ENCODE data around the gene SH2D3A.
"Not testable (repeated sequence)": the region's sequence is repeated elsewhere in the genome, so short reads cannot be mapped to it uniquely, and the experiment has no call there.

SH2D3A gene

DNA sequence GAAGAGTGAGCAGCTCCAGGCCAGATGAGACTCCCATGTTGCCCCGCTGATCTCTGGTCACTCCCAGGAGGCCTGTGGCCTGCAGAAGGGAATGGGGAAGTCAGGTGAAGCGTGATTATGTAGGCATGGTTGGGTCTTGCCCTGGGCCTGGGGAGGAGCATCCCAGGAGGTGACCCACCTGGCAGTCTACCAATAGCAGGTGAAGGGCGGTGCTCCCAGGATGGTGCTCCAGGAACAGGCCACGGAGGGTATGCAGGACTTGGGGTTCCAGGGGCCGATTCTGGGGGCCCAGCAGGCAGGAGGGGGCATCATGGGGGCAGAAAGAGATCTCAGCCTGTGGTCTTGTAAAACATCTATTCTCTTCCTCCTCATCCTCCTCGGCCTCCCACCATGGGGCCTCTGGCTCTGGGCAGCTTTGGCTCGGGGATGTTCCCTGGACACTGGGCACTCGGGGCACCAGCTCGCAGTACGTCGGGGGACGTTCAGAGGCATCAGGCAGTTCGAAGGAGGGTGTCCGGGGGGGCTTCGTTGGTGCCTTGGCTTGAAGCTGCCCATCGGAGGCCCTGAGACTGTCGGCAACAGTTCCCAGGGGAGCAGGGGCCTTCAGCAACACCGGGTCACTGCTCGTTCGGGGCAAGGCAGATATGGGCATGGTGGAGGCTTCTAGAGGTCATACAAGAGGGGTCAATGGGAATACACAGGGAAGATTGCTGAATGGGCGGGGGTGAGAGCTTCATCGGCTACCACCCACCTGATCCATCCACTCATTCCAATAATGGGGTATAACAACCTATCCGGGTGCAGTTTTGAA, 12.4 kb downstream of the SH2D3A start:
- no peak for DNase-seq

DNA sequence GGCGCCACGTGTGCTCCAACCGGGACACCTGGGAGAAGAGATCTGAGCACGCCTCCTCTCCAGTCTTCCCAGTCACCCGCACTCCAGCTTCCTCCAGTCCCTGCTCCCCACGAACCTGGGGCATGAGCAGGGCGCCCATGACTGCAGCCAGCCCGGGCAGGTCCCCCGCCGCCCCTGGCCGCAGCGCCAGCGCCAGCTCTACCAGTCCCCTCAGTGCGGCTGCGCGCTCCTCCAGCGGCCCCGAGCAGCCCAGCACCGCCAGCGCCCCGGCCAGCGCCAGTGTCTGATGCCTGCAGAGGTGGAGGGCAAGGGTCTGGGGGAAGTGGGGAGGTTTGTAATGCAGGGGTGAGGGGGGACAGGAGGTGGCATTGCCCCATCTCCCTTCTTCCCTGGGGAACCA, 13.1 kb downstream of the SH2D3A start:
- no peak for DNase-seq

DNA sequence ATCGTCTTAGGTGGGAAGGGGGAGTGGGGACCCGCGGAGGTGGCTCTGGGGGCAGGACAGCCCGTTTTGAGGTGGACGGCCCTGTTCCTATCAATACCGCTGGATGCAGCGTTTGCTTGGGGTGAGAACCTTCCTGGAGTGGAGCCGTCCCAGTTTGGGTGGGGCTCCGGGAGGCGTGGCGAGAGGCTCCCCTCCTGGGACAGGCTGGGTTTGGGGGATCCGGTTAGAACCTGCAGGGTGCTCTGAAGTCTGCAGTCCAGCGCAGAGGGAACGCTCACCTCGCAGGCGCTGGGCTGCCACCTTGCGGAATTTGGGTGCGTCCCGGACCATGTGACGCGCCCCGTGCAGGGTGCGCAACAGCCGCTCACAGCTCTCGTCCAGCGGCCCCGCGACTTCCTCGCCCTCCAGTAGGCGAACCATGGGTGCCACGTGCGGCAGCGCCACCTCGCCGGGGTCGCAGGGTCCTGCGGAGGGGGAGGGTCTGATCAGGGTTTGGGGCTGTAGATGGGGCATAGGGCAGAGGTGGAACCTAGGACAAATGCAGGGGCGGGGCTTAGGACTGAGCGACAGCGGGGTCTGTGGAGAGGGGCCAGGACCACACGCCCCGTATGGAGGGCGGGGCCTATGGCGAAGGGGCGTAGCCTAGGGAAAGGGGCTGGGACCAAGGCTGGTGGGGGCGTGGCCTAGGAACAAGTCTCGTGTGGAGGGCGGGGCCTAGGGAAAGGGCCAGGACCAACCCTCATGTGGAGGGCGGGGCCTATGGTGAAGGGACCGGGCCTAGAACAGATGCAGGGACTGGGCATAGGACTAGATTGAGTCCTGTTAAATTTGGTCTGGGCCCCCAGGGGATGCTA, 13.8 kb downstream of the SH2D3A start:
- DNase-seq, result peak; percentile 89 to 93

DNA sequence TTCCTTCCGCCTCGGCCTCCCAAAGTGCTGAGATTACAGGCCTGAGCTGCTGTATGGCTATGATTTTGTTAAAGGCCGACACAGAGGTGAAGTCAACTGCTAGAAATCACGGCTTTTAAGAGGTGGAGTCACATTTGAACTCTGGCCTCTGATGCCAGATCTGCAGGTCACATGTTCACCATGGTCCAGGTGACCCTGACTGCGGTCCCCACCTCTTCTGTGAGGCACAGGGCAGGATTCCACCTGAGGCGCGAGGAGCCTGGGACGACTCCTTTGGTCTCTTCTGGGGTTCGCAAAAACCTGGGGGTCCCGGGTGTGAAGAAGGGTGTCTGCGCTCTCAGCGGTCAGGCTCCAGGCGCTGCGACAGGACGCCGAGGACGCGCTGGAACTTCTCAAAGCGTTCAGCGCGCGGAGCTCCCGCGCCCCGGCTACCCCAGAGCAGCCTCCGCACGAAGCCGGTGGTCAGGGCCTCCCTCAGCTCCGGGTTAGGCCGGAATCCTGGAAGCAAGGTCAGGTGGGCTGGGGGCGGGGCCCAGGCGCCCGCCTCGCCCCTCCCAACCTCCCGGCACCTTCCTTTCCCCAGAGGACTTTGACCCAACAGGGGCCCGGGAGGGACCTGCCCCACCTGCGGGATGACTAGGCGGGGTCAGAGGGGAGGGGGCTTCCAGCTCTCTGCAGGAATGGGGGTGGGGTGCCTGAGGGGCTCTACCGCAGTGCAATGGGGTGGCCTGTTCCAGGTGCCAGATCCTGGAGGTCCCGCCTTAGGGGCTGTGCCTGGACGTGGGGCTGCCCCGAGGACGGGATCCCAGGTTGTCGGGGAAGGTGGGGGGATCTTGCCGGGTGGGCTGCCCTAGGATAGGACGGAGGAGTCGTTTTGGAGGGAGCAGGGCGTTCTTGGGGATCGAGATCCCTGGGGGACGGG, 14.7 kb downstream of the SH2D3A start:
- DNase-seq, result no peak

DNA sequence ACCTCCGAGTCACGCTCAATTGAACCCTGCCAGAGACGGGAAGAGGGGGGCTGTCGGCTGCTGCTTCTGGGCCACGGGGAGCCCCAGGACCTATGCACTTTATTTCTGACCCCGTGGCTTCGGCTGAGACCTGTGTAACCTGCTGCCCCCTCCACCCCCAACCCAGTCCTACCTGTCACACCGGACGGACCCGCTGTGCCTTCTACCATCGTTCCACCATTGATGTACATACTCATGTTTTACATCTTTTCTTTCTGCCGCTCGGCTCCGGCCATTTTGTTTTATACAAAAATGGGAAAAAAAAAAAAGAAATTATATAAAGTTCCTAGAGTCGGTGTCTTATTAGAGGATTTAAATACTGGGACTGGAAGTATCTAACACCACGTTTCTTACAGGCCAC, 16.0 kb downstream of the SH2D3A start:
- DNase-seq, result no peak

DNA sequence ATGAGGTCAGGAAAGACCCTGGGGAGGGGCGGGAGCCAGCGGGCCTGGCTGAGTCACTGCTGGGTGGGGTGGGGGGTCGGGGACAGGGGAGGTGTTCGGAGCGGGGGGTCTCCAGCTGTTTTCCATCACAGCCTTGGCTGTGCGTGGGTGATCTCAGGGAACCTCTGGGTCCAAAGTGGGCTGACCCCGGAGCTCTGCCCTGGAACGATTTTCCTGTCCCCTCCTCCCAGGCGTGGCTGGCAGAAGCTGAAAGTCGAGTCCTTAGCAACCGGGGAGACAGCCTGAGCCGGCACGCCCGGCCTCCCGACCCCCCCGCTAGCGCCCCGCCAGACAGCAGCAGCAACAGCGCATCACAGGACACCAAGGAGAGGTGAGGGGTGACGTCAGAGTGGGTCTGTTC, 17.2 kb downstream of the SH2D3A start:
- no peak for DNase-seq

DNA sequence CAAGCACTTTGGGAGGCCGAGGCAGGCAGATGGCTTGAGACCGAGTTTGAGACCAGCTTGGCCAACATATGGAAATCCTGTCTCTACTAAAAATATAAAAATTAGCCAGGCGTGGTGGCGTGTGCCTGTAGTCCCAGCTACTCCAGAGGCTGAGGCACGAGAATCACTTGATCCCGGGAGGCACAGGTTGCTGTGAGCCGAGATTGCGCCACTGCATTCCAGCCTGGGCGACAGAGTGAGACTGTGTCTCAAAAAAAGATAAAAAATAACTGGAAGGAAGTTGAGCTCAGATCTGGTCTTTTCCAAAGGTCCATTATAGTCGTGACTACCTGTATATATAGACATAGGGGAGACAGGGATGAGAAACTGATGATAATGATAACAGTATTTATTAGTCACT, 18.7 kb downstream of the SH2D3A start:
- not testable (repeated sequence) for DNase-seq

DNA sequence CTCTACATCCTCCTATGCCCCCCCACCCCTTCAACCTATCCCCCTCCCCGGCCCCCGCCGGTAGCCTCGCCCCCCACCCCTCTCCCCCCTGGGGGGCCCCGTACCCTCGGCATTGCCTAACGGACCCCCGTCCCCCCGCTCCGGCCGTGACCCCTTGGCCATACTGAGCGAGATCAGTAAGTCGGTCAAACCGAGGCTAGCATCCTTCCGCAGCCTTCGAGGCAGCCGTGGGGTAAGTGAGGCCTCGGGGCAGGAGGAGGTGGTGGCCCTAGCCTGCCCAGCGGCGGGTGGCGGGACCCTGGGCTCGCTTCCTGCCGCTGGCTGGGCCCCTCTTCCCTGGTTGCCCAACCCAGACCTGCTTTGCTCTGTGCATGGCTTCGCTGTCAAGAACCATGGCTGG, 21.3 kb downstream of the SH2D3A start:
- no peak for DNase-seq

DNA sequence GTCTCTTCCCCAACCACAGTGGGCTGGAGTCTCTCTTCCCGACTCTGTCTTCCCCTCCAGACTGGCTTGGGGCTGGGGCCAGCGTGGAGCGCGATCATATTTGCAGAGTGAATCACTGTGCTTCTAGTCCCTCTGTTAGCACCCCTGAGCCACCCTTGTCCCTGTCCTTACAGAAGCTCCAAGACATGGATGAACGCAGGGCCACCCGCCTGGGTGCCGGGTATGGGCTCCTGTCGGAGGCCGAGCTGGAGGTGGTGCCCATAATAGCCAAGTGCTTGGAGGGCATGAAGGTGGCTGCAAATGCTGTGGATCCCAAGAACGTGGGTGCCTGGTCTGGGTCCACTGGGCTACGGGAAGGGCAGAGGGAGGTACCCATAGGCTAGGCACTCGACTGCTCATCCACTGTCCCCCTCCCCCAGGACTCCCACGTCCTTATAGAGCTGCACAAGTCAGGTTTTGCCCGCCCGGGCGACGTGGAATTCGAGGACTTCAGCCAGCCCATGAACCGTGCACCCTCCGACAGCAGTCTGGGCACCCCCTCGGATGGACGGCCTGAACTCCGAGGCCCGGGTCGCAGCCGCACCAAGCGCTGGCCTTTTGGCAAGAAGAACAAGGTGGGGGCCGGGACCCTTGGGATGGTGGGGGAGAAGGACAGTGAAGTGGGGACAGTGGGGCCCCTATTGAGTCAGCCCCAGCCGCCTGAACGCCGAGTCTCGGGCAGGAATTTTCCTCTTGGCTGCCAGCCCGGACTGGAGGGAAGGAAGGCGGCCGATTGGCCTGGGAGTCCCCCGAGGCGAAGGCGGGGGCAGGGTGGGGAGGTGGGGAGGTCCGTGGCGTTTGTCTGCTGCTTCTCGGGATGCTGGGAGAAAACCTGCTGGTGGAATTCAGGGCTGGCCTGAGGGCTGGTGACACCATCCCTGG, 22.6 kb downstream of the SH2D3A start:
- no peak for DNase-seq

DNA sequence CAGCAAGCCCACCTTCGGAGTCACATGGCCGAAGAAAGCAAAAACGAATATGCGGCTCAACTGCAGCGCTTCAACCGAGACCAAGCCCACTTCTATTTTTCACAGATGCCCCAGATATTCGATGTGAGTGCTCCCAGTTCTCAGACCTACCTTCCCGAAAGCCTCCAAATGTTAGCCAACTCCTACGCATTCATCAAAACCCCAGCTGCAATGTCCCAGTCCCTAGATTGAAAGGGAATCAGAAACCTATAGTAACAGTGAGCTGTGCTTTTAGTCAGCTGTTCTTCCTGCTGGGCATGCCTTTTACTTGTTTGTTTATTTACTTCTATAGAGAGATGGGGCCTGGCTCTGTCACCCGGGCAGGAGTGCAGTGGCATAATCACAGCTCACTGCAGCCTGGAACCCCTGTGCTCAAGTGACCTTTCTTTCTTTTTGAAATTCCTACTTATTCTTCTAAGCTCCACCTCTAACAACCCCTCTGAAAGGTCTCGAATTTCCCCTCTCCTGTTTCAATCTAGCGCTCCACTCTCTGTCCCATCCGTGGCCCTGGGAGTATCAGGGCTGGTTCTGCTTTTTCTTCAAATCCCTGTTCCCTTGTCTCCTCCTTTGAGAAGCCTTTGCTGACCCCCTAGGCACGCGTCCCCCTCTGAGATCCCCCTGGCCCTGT, 23.4 kb downstream of the SH2D3A start:
- no peak for DNase-seq

DNA sequence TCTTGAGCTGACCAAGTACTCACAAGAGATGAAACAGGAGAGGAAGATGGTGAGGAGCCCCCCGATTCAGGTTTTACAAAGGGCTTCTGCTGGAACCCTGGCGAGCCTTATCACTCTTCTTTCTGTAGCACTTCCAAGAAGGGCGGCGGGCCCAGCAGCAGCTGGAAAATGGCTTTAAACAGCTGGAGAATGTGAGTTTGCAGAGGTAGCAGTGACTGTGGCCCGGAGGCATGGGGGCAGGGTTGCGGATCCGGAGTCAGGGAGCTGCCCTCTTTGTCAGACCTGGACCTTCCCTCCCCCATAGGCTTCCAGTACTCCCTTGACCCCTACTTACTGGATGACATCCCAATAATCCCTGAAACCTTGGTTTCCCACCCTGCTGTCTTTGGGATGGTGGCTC, 24.2 kb downstream of the SH2D3A start:
- DNase-seq, result no peak

DNA sequence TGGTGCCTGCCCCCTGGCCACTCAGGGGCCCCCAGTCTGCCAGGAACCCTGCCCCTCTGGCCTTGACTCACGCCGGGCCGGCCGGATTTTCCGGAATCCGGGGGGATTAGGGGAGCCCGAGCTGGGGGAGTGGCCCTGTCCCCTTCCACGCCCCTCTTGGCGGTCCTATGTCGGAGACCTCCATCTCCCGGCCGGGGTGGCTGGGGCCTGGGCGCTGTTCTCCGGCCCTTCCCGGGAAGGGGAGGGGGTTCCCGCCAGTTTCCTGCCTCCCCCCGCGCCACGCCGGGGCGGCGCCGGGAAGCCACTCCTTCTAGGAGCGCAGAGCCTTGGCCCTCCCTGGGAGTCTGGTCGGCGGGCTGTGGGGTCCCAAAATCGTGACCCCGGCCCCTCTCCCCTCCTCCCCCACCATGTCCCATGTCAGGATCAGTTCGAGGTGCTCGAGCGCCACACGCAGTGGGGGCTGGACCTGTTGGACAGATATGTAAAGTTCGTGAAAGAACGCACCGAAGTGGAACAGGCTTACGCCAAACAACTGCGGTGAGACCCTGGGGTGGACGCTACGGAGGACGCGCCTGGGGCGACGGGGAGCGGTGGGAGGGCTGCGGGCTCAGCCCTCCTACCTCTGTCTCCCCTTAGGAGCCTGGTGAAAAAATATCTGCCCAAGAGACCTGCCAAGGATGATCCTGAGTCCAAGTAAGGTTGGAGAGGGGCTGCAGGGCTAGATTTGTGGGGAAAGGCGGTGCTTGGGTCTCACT, 26.5 kb downstream of the SH2D3A start:
- DNase-seq, result no peak

DNA sequence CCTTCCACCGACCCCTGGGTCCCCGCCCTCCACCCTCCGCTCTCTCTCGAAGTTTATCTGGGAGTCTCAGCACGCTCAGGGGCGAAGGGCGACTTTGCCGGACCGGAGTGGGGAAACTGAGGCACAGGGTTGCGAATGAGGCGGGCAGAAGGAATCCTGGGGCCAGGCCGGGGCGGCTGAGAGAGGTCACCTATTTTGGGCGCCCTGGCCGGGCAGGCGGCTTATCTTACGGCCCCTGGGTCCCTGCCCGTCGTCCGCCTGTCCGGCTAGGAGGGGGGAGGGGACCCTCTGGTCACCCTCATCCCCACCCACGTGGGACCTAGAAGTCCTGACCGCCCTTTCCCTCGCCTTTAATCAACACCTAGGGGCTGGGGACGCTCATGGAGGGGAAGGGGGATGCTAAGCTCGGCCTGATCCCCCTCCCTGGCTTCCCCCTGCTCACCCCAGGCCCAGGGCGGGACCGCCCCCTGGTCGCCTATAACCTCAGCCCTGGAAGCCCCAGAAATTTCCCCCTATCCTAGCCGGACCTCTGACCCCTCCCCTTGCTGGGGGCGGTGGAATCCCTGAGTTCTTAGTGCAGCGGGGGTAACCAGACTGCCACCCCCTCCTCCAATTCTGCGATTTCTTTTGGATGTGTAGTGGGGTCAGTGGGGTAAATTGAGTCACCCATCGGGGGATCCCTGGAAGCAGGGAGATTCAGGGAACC, 27.2 kb downstream of the SH2D3A start:
- DNase-seq, result no peak

DNA sequence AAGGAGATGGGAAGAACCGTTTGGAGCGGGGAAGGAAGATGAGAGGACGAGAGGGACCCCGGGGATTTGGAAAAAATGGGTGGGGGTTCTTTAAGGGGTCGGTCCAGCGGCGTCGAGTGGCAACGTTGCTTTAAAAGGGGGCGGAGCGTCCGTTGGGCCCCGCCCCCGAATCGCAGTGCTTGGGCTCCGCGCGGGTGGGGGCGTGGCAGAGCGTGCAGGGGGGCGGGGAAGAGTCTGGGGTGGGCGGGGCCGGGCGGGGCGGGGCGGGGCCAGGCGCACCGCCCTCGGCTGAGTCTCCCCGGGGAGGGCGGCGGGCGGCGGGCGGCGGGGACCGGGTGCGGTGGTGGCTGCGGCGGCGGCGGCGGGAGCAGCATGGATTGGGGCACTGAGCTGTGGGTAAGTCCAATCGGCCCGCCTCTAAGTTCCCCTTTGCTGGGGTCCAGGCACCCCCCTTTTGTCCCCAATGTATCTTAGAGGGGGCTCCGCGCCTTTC, 27.8 kb downstream of the SH2D3A start, which contains the start of gene TRIP10:
TSS of gene TRIP10 (plus strand) at position 291 of the 493 bp plus-strand sequence. CDS start at position 373, 82 bp downstream.
- peak; percentile 60 to 64 for DNase-seq

DNA sequence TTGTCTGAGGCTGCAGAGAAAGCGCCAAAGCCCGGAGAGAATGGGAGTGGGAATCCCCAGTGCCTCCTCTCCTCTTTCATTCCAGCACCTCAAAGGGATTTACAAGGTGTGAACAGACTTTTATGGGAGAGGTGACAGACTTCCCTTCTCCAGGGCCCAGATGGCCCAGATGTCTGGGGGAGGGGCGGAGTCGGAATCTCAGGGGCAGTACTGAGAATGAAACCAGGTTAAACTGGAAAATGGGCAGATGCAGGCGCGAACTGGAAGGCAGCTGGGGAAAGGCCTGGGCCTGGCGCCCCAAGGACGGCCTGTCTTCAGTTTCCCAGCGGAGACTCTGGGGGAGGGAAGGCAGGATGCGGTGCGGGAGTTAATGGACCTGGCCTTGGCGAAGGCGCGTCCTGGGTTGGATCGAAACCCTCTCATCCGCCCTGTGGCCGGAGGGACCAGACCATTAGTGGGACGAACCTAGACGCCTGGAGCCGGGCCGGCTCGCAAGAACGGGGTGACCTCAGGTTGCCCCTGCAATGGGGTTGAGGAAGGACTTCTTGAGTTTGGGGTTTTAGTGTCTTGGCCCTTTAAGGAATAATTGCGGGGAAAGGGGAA, 28.3 kb downstream of the SH2D3A start:
- DNase-seq, result no peak

DNA sequence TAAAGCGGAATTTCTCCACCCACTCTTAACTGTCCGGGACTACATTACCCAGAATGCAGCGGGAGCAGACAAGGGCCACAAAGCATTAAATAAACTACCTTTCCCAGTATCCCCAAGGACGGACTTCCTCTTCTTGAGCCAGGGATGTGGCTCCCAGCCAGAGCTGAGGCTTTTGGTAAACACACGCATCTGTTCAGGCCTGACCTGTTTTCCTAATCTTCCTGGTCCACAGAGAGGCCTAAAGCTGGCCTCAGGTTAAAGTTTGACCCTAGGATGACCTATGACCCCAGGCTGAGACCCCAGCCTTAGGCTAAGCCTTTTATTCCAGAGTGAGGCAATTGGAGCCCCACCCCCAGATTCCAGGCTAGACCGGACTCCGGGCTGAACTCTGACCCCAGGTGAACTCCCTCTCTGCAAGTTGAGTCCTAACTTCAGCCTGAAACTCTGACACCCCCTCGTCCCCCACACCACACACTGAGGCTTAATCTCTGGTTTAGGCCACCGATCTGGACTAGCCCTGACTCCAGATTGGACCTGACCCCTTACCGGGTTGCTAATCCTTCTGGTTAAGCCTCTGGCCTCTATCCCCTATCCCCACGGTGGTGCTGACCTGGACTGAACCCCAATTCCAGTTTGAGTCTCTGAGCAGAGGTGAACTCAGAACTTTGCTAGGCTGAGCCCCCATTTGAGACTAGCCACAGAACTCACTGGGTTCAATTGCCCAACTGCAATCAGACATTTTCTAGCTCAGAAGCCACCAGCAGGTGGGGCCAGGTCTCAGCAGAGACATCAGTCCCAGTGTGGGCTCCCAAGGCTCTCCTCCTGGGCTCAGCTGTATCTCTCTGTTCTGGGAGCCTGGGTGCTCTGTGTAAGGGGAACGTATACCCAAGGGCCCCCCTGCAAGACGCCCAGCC, 29.1 kb downstream of the SH2D3A start:
- DNase-seq, result peak; percentile 92 to 96

DNA sequence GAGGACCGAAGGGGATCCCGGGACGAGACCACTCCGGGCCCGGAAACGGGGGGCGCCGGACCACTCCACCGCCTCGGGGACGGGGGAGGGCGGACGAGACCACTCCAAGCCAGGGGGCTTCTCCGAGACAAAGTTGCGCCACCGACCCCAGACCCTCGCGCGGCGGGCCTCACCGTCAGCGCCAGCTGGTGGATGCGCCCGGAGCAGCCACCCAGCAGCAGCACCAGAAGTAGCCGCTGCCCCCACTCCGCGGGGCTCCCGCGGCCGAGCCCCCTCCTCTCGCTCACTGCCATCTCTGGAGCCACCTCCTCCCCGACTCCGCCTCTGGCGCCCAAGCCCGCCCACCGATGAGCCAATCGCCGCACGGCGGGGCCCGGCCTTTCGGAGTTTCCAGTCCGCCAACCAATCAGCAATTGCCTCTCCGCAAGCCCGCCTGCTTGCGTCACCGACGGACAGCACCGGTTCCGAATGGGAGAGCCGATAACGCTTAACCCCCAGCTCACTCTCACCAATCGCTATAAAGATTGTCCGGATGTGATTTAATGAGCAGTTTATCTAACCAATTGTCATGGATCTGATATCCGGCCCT, 29.9 kb downstream of the SH2D3A start, which contains the start of gene GPR108:
TSS of gene GPR108 (minus strand) at position 297 of the 589 bp plus-strand sequence. CDS start at position 293, 4 bp downstream.
- peak; percentile 100 for DNase-seq
